Measurements from ENCODE around the gene DOCK2.

The DOCK2 gene

GRCh38 chr5:170110403-170111087 is 473.5 kb downstream of the DOCK2 start:
- no peak for TF ChIP-seq FOXP2 (optimal IDR thresholded peaks at IDR 0.05; ENCODE audit: borderline replicate concordance, extremely low read depth, extremely low read length, insufficient read depth)
- no peak for TF ChIP-seq POLR2AphosphoS5 (IDR thresholded peaks at IDR 0.05; ENCODE audit: low read depth, low read length)
- no peak for TF ChIP-seq TAF1 (IDR thresholded peaks at IDR 0.05; ENCODE audit: borderline replicate concordance, insufficient read depth, low read length)
- TF ChIP-seq REST (IDR thresholded peaks at IDR 0.05; ENCODE audit: insufficient read depth in 1 of 2, low read depth in 2 of 2, low read length in 2 of 2) = no peak
- TF ChIP-seq SIN3A (IDR thresholded peaks at IDR 0.05; ENCODE audit: borderline replicate concordance, insufficient read depth, low read length) = no peak

DNA sequence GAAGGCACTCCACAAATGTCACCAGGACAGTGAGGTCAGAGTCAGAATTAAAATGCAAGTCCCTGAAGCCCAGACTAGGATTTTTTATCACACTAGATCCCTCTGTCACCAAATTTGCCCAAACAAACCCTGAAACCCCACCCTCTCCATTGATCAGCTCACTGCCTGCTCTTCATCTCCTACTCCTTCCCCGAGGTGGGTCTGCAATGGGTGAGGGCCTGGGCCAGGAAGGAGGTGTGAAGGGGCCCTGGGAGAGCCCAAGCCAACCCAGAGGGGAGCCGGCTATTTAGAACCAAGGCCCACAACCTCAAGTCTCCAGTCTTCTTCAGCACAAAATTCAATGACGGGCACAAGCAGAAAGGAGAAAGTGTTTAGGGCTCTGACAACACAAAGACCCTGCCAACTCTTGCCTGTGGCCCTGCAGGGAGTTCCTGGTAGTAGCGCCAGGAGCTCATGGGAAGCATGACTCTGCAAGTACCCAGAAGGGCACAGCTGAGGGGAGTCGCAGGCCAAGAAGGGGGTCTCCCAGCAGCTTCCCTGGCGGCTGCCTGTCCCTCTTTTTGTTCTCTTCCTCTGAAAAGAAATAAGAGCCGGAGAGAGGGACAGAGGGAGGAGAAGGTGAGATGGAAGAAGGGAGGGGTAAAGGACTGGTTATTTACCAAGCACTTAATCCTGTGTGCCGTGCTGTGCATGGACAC is 474.2 kb downstream of the DOCK2 start:
- TF ChIP-seq REST (IDR thresholded peaks at IDR 0.05; ENCODE audit: insufficient read depth in 1 of 2, low read depth in 2 of 2, low read length in 2 of 2) (no peak), FOXP2 (optimal IDR thresholded peaks at IDR 0.05; ENCODE audit: borderline replicate concordance, extremely low read depth, extremely low read length, insufficient read depth) (no peak), TAF1 (IDR thresholded peaks at IDR 0.05; ENCODE audit: borderline replicate concordance, insufficient read depth, low read length) (no peak), SIN3A (IDR thresholded peaks at IDR 0.05; ENCODE audit: borderline replicate concordance, insufficient read depth, low read length) (no peak), POLR2AphosphoS5 (IDR thresholded peaks at IDR 0.05; ENCODE audit: low read depth, low read length) (no peak)

- TF ChIP-seq SIN3A (IDR thresholded peaks at IDR 0.05; ENCODE audit: borderline replicate concordance, insufficient read depth, low read length) = no peak
Measured at GRCh38 chr5:170112876-170113521, 475.9 kb downstream of the DOCK2 start.

DNA sequence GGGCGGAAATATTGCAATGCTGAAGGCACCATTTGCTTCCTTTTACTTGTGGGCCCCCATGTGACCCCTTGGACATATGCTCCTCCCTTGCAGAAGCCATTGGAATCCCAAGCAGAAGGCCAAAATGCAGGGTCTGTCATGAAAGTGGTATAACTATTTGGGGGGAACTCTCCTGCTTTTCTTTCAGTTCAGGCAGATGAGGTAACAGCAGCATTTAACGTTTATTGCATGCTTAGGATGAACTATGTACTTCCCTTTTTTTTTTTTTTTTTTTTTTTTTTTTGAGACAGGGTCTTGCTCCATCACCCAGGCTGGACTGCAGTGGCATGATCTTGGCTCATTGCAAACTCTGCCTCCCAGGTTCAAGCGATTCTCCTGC is 476.4 kb downstream of the DOCK2 start:
- TF ChIP-seq POLR2AphosphoS5 (IDR thresholded peaks at IDR 0.05; ENCODE audit: low read depth, low read length) (no peak), REST (IDR thresholded peaks at IDR 0.05; ENCODE audit: insufficient read depth in 1 of 2, low read depth in 2 of 2, low read length in 2 of 2) (no peak), TAF1 (IDR thresholded peaks at IDR 0.05; ENCODE audit: borderline replicate concordance, insufficient read depth, low read length) (no peak), SIN3A (IDR thresholded peaks at IDR 0.05; ENCODE audit: borderline replicate concordance, insufficient read depth, low read length) (no peak), FOXP2 (optimal IDR thresholded peaks at IDR 0.05; ENCODE audit: borderline replicate concordance, extremely low read depth, extremely low read length, insufficient read depth) (no peak)

DNA sequence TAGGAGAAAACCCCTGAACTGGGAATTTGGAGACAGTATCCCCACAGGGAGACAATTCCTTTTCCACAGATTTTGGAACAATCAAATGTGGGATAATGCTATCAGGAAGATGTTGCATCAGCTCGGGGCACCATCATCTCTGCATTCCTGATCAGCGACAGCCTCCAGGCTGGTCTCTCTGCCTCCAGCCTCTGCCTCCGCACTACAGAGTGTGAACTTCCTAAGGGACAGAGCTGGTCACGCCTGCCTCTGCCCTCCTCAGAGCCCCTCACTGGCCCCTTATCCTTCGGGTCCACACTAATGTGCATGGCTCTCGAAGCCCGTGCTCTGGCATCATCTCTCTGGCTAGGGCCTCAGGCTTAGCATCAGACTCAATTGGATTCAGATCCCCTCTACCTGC is 477.2 kb downstream of the DOCK2 start:
- TF ChIP-seq POLR2AphosphoS5 (IDR thresholded peaks at IDR 0.05; ENCODE audit: low read depth, low read length) (no peak), FOXP2 (optimal IDR thresholded peaks at IDR 0.05; ENCODE audit: borderline replicate concordance, extremely low read depth, extremely low read length, insufficient read depth) (no peak), TAF1 (IDR thresholded peaks at IDR 0.05; ENCODE audit: borderline replicate concordance, insufficient read depth, low read length) (no peak), REST (IDR thresholded peaks at IDR 0.05; ENCODE audit: insufficient read depth in 1 of 2, low read depth in 2 of 2, low read length in 2 of 2) (no peak), SIN3A (IDR thresholded peaks at IDR 0.05; ENCODE audit: borderline replicate concordance, insufficient read depth, low read length) (no peak)
